NCI-H2196 (cell line): ENCODE results near the gene ATOH7.
A peak's percentile ranks its signal among the peaks of the same experiment; 100 is the strongest.
"Not testable (repeated sequence)": the region's sequence is repeated elsewhere in the genome, so short reads cannot be mapped to it uniquely, and the experiment has no call there.

Experiments used
- DNase-seq: peaks from one replicate; lab custom pipeline; 2025; ENCODE audit not compliant: unreplicated experiment; lab: John Stamatoyannopoulos, UW

Gene ATOH7

GRCh38 chr10:68237173-68237572, 5.3 kb upstream of the ATOH7 start:
- no peak for DNase-seq

- no peak for DNase-seq
Observed at GRCh38 chr10:68235581-68235980, 3.7 kb upstream of the ATOH7 start.

GRCh38 chr10:68235111-68235510, 3.2 kb upstream of the ATOH7 start:
- no peak for DNase-seq

GRCh38 chr10:68233046-68233445, 1.1 kb upstream of the ATOH7 start:
- no peak for DNase-seq

- peak; percentile 71 for DNase-seq
Observed at GRCh38 chr10:68231106-68231816, 652 bp downstream of the ATOH7 start.

GRCh38 chr10:68230268-68230667, 1.6 kb downstream of the ATOH7 start:
- no peak for DNase-seq

GRCh38 chr10:68224810-68225209, 7.1 kb downstream of the ATOH7 start:
- no peak for DNase-seq

- DNase-seq, result no peak
Observed at GRCh38 chr10:68223535-68224165, 8.3 kb downstream of the ATOH7 start.

GRCh38 chr10:68222391-68222790, 9.5 kb downstream of the ATOH7 start:
- DNase-seq, result no peak

GRCh38 chr10:68221196-68221595, 10.7 kb downstream of the ATOH7 start:
- DNase-seq, result no peak

GRCh38 chr10:68218786-68219185, 13.1 kb downstream of the ATOH7 start:
- DNase-seq, result no peak

- peak; percentile 22 for DNase-seq
Observed at GRCh38 chr10:68212721-68213352, 19.1 kb downstream of the ATOH7 start.

- DNase-seq, result no peak
Observed at GRCh38 chr10:68211669-68212068, 20.2 kb downstream of the ATOH7 start.

GRCh38 chr10:68208424-68209042, 23.4 kb downstream of the ATOH7 start:
- DNase-seq, result peak; percentile 47

- no peak for DNase-seq
Observed at GRCh38 chr10:68202960-68203353, 29.0 kb downstream of the ATOH7 start.

- no peak for DNase-seq
Observed at GRCh38 chr10:68196701-68197100, 35.2 kb downstream of the ATOH7 start.

GRCh38 chr10:68195776-68196175, 36.1 kb downstream of the ATOH7 start:
- DNase-seq, result not testable (repeated sequence)

GRCh38 chr10:68194290-68194689, 37.6 kb downstream of the ATOH7 start:
- no peak for DNase-seq

GRCh38 chr10:68192113-68192512, 39.8 kb downstream of the ATOH7 start:
- DNase-seq, result no peak

GRCh38 chr10:68188835-68189234, 43.1 kb downstream of the ATOH7 start:
- DNase-seq, result no peak

GRCh38 chr10:68185085-68185484, 46.8 kb downstream of the ATOH7 start:
- no peak for DNase-seq

- DNase-seq, result no peak
Observed at GRCh38 chr10:68184546-68184945, 47.4 kb downstream of the ATOH7 start.
